Measurements from ENCODE around the gene PYGO1. TPM values are rescaled to one million over a fixed set of nuclear protein-coding genes. Genes with fewer than 3 reads are reported as not detected.

The PYGO1 gene, protein sequence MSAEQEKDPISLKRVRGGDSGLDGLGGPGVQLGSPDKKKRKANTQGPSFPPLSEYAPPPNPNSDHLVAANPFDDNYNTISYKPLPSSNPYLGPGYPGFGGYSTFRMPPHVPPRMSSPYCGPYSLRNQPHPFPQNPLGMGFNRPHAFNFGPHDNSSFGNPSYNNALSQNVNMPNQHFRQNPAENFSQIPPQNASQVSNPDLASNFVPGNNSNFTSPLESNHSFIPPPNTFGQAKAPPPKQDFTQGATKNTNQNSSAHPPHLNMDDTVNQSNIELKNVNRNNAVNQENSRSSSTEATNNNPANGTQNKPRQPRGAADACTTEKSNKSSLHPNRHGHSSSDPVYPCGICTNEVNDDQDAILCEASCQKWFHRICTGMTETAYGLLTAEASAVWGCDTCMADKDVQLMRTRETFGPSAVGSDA
- polyA plus RNA-seq (2013, experiment 1 of 2), result 10.5 TPM
- polyA plus RNA-seq (2013, experiment 2 of 2), result 10.6 TPM

DNA sequence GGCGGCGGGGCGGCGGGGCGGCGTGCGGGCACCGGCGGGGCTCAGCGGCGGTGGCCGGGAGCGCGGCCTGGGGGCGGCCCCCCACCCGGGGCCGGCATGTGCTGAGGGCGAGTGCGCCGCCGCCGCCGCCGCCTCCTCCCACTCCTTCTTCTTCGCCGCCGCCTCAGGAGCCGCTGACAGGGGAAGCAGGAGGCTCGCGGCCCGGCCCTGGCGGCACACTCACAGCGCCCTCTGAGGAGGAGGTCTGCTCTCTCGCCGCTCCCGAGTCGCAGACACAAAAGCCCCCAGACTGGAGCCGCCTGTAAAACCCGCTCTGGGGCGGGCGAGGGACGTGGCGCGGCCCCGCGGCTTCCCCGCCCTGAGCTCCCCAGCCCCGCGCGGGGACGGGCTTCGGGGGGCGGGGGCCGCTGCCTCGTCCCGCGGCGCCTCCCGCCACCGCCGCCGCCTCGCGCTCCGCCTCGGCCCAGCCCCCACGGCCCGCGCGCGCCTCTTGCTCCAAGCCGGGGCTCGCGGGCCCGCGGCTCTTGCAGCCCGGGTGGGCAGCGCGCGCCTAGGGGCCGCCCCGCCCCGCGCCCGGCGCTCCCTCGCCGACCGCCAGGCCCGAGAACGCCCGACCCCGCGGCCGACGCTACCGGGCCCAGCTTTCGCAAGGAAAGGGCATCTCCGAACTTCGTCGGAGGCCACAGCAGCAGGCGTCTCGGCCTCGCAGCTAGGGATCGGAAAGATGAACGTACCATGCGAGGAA, at the start of gene PYGO1:
TSS of gene PYGO1 (minus strand) at position 276 of the 745 bp plus-strand sequence. CDS start 462 bp downstream, outside the sequence.
- Histone ChIP-seq H3K36me3 (replicated peaks in 1 of 2; ENCODE audit: control insufficient read depth in 2 of 2, insufficient read depth in 2 of 2, low read length in 2 of 2) (peaks cover 0 to 16% of the 10 kb centered on the region in 2 donors), H2BK12ac (ENCODE audit: low read length) (peak within 1 kb of the TSS; percentile 9), H3K4ac (ENCODE audit: low read length) (no peak within 1 kb of the TSS), H2AK5ac (ENCODE audit: low read depth, low read length) (peak within 1 kb of the TSS; percentile 53), H2BK15ac (ENCODE audit: low read length) (peak within 1 kb of the TSS; percentile 71), H3K79me1 (ENCODE audit: low read depth, low read length) (no peaks in the 10 kb centered on the region), H4K91ac (ENCODE audit: low read depth, low read length, poor library complexity) (no peak within 1 kb of the TSS), H3K27ac (replicated peaks; ENCODE audit: low read length) (peak within 1 kb of the TSS; percentile 72), H2BK5ac (ENCODE audit: low read length) (peak within 1 kb of the TSS; percentile 70), H3K4me2 (ENCODE audit: insufficient read depth, low read length, poor library complexity, severe bottlenecking) (peak within 1 kb of the TSS; percentile 71), H4K8ac (ENCODE audit: low read depth, low read length) (peak within 1 kb of the TSS; percentile 29), H3K18ac (ENCODE audit: low read length) (peak within 1 kb of the TSS; percentile 97), H3K23ac (ENCODE audit: low read depth, low read length, poor library complexity) (peak within 1 kb of the TSS; percentile 52), H3K27me3 (ENCODE audit: control insufficient read depth in 3 of 3, insufficient read depth in 3 of 3, low read depth in 1 of 3, low read length in 3 of 3) (peaks cover 0 to 3% (median 0%) of the 10 kb centered on the region in 3 experiments), H2BK120ac (ENCODE audit: low read depth, low read length) (peak within 1 kb of the TSS; percentile 91), H3K9me3 (replicated peaks in 1 of 2; ENCODE audit: control insufficient read depth in 2 of 2, insufficient read depth in 1 of 2, low read depth in 1 of 2, low read length in 2 of 2) (peaks cover 2 to 5% of the 10 kb centered on the region in 2 donors), H3K9ac (ENCODE audit: low read depth, low read length, poor library complexity) (peak within 1 kb of the TSS; percentile 86), H3K4me1 (ENCODE audit: control insufficient read depth in 2 of 2, insufficient read depth in 1 of 2, low read depth in 1 of 2, low read length in 2 of 2) (peaks cover 2 to 17% of the 10 kb centered on the region in 2 donors), H3K4me3 (ENCODE audit: low read length in 2 of 2) (peak within 1 kb of the TSS; percentile 65 to 87), H2AFZ (ENCODE audit: low read length) (peak within 1 kb of the TSS; percentile 93), H3K14ac (ENCODE audit: low read length) (peak within 1 kb of the TSS; percentile 97)
- WGBS, 2 donors (ENCODE audit: extremely low coverage in 2 of 2, insufficient read length in 2 of 2, insufficient replicate concordance in 1 of 2), result no CpG with 5 or more reads among the region's 107 CpGs
- peak; percentile 71 for DNase-seq (ENCODE audit: low spot score)

DNA sequence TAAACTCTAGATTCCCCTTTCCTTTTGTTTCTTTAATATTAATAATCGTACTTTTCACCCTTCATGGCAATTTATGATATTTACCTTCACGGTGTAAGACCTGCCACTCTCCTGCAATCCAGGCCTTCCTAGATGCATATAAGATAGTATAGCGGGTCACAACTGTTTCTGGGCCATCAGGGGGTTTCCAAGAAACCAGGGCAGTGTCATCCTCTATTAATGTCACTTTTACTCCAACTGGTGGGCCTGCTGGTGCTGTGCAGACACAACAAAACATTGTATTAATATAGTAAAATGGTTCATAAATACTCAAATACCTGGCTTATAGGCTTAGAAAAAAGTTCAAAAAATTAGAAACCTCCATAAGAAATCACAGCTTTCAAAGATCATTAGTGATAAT, 48.9 kb upstream of the PYGO1 start:
- Histone ChIP-seq H3K4ac (ENCODE audit: low read length) (no peak overlapping the region), H2BK120ac (ENCODE audit: low read depth, low read length) (no peak overlapping the region), H2AFZ (ENCODE audit: low read length) (no peak overlapping the region), H2BK15ac (ENCODE audit: low read length) (no peak overlapping the region), H3K14ac (ENCODE audit: low read length) (no peak overlapping the region), H3K4me3 (ENCODE audit: low read length in 2 of 2) (no peak overlapping the region), H3K36me3 (replicated peaks in 1 of 2; ENCODE audit: control insufficient read depth in 2 of 2, insufficient read depth in 2 of 2, low read length in 2 of 2) (peaks cover 42 to 97% of the 10 kb centered on the region in 2 donors), H2AK5ac (ENCODE audit: low read depth, low read length) (no peak overlapping the region), H3K9me3 (replicated peaks in 1 of 2; ENCODE audit: control insufficient read depth in 2 of 2, insufficient read depth in 1 of 2, low read depth in 1 of 2, low read length in 2 of 2) (no peaks in the 10 kb centered on the region), H2BK5ac (ENCODE audit: low read length) (no peak overlapping the region), H4K8ac (ENCODE audit: low read depth, low read length) (no peak overlapping the region), H3K27ac (replicated peaks; ENCODE audit: low read length) (no peak overlapping the region), H4K91ac (ENCODE audit: low read depth, low read length, poor library complexity) (no peak overlapping the region), H3K9ac (ENCODE audit: low read depth, low read length, poor library complexity) (no peak overlapping the region), H2BK12ac (ENCODE audit: low read length) (no peak overlapping the region), H3K27me3 (ENCODE audit: control insufficient read depth in 3 of 3, insufficient read depth in 3 of 3, low read depth in 1 of 3, low read length in 3 of 3) (no peaks in the 10 kb centered on the region), H3K4me1 (ENCODE audit: control insufficient read depth in 2 of 2, insufficient read depth in 1 of 2, low read depth in 1 of 2, low read length in 2 of 2) (no peaks in the 10 kb centered on the region), H3K18ac (ENCODE audit: low read length) (no peak overlapping the region), H3K79me1 (ENCODE audit: low read depth, low read length) (no peaks in the 10 kb centered on the region), H3K4me2 (ENCODE audit: insufficient read depth, low read length, poor library complexity, severe bottlenecking) (no peak overlapping the region), H3K23ac (ENCODE audit: low read depth, low read length, poor library complexity) (no peak overlapping the region)
- WGBS, 2 donors (ENCODE audit: extremely low coverage in 2 of 2, insufficient read length in 2 of 2, insufficient replicate concordance in 1 of 2), result 100% methylated on average over 1 of the region's 3 CpGs; no CpG with 5 or more reads in 1 of the 2 donors
- DNase-seq (ENCODE audit: low spot score), result no peak

DNA sequence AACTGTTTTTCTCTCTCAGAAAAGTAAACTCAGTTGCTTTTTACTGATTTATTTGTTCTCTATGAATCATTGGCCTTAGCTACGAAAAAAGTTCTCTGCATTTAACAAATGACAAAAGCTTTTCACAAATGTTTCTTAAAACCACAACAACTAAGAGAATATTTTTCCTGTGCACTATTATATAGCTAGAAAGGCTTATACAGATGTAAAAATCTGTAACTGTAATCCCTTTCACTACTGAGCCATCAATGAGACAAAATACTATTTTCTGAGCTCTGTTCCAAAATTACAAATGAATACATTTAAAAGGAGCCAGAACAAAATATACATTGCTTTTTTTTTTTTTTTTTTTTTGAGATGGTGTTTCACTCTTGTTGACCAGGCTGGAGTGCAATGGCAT, 45.6 kb upstream of the PYGO1 start:
- Histone ChIP-seq H3K23ac (ENCODE audit: low read depth, low read length, poor library complexity) (no peak overlapping the region), H2BK12ac (ENCODE audit: low read length) (no peak overlapping the region)

DNA sequence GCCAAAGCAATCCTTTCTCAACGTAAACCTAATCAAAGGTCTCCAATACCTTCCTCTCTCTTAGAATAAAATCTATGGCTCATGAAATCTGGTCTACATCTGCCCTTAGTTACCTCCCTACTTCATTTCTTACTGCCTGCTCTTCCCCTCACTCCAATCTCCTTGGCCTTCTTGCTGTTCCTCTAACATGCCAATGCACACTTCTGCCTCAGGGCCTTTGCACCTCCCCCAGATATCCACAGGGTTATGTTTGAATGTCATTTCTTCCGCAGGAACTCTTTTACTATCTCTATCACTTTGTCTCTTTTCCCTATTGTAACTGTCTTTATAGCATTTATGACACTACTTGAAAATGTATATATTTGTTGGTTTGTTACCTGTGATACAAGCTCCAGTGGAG, 44.3 kb upstream of the PYGO1 start:
- H2AK5ac ChIP-seq (ENCODE audit: low read depth, low read length), result no peak overlapping the region
- no peak overlapping the region for H2AFZ ChIP-seq (ENCODE audit: low read length)
- no peak for DNase-seq (ENCODE audit: low spot score)
- H3K9ac ChIP-seq (ENCODE audit: low read depth, low read length, poor library complexity), result no peak overlapping the region
- H3K4me2 ChIP-seq (ENCODE audit: insufficient read depth, low read length, poor library complexity, severe bottlenecking), result no peak overlapping the region
- H3K14ac ChIP-seq (ENCODE audit: low read length), result no peak overlapping the region
- no peak overlapping the region for H3K23ac ChIP-seq (ENCODE audit: low read depth, low read length, poor library complexity)
- no peak overlapping the region for H3K4me3 ChIP-seq (ENCODE audit: low read length in 2 of 2)
- H2BK12ac ChIP-seq (ENCODE audit: low read length), result no peak overlapping the region
- no peak overlapping the region for H2BK120ac ChIP-seq (ENCODE audit: low read depth, low read length)
- H2BK15ac ChIP-seq (ENCODE audit: low read length), result no peak overlapping the region
- H3K4me1 ChIP-seq (ENCODE audit: control insufficient read depth in 2 of 2, insufficient read depth in 1 of 2, low read depth in 1 of 2, low read length in 2 of 2), result no peaks in the 10 kb centered on the region
- H4K8ac ChIP-seq (ENCODE audit: low read depth, low read length), result no peak overlapping the region
- H2BK5ac ChIP-seq (ENCODE audit: low read length), result no peak overlapping the region
- no peaks in the 10 kb centered on the region for H3K9me3 ChIP-seq (replicated peaks in 1 of 2; ENCODE audit: control insufficient read depth in 2 of 2, insufficient read depth in 1 of 2, low read depth in 1 of 2, low read length in 2 of 2)
- H3K27ac ChIP-seq (replicated peaks; ENCODE audit: low read length), result no peak overlapping the region
- H3K36me3 ChIP-seq (replicated peaks in 1 of 2; ENCODE audit: control insufficient read depth in 2 of 2, insufficient read depth in 2 of 2, low read length in 2 of 2), result peaks cover 41 to 98% of the 10 kb centered on the region in 2 donors
- no CpG with 5 or more reads among the region's 2 CpGs for WGBS, 2 donors (ENCODE audit: extremely low coverage in 2 of 2, insufficient read length in 2 of 2, insufficient replicate concordance in 1 of 2)
- no peaks in the 10 kb centered on the region for H3K79me1 ChIP-seq (ENCODE audit: low read depth, low read length)
- H3K4ac ChIP-seq (ENCODE audit: low read length), result no peak overlapping the region
- H4K91ac ChIP-seq (ENCODE audit: low read depth, low read length, poor library complexity), result no peak overlapping the region
- H3K27me3 ChIP-seq (ENCODE audit: control insufficient read depth in 3 of 3, insufficient read depth in 3 of 3, low read depth in 1 of 3, low read length in 3 of 3), result no peaks in the 10 kb centered on the region
- no peak overlapping the region for H3K18ac ChIP-seq (ENCODE audit: low read length)

More for the DNA sequence above, 45.6 kb upstream of the PYGO1 start:
- Histone ChIP-seq H2AK5ac (ENCODE audit: low read depth, low read length) (no peak overlapping the region), H3K4me3 (ENCODE audit: low read length in 2 of 2) (no peak overlapping the region), H4K8ac (ENCODE audit: low read depth, low read length) (no peak overlapping the region), H3K18ac (ENCODE audit: low read length) (no peak overlapping the region), H2BK5ac (ENCODE audit: low read length) (no peak overlapping the region), H3K4me2 (ENCODE audit: insufficient read depth, low read length, poor library complexity, severe bottlenecking) (no peak overlapping the region), H2BK120ac (ENCODE audit: low read depth, low read length) (no peak overlapping the region), H3K4ac (ENCODE audit: low read length) (no peak overlapping the region), H3K9me3 (replicated peaks in 1 of 2; ENCODE audit: control insufficient read depth in 2 of 2, insufficient read depth in 1 of 2, low read depth in 1 of 2, low read length in 2 of 2) (no peaks in the 10 kb centered on the region), H3K27ac (replicated peaks; ENCODE audit: low read length) (no peak overlapping the region), H2BK15ac (ENCODE audit: low read length) (no peak overlapping the region), H3K79me1 (ENCODE audit: low read depth, low read length) (no peaks in the 10 kb centered on the region), H2AFZ (ENCODE audit: low read length) (no peak overlapping the region), H3K36me3 (replicated peaks in 1 of 2; ENCODE audit: control insufficient read depth in 2 of 2, insufficient read depth in 2 of 2, low read length in 2 of 2) (peaks cover 34 to 98% of the 10 kb centered on the region in 2 donors), H4K91ac (ENCODE audit: low read depth, low read length, poor library complexity) (no peak overlapping the region), H3K4me1 (ENCODE audit: control insufficient read depth in 2 of 2, insufficient read depth in 1 of 2, low read depth in 1 of 2, low read length in 2 of 2) (no peaks in the 10 kb centered on the region), H3K27me3 (ENCODE audit: control insufficient read depth in 3 of 3, insufficient read depth in 3 of 3, low read depth in 1 of 3, low read length in 3 of 3) (no peaks in the 10 kb centered on the region), H3K9ac (ENCODE audit: low read depth, low read length, poor library complexity) (no peak overlapping the region), H3K14ac (ENCODE audit: low read length) (no peak overlapping the region)
- no CpG with 5 or more reads among the region's 1 CpG for WGBS, 2 donors (ENCODE audit: extremely low coverage in 2 of 2, insufficient read length in 2 of 2, insufficient replicate concordance in 1 of 2)
- no peak for DNase-seq (ENCODE audit: low spot score)

Measured in neuronal stem cell (in vitro differentiated cells).